Measurements from ENCODE around the gene ARHGAP10. TPM values are rescaled to one million over a fixed set of nuclear protein-coding genes. Genes with fewer than 3 reads are reported as not detected.

ARHGAP10 gene
- total and polyA plus RNA-seq, 10 of the 15 experiments (the other 5 are each of a cell fraction or from before 2014, with no cell fraction given): 1.3 to 25.8 (median 17.2) TPM

DNA sequence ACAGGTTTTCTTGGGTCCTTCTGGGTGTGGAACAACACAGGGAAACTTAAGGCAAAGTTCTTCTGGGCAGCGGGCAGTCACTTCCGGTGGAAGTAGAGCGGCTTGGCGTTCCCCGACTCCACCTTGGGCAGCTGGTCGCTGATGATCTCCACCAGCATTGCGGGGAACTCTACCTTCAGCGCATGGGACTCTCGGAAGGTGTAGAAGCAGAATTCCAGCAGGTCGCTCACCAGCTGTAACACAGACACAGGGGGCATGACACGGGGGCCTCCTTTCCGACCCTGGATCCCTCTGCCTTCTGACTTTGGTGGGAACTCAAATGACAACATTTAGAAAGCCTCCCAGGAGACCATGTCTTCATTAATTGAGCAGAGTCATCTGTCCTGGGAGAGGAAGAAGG is 349.4 kb downstream of the ARHGAP10 start:
- Histone ChIP-seq H3K4me2 (ENCODE audit: control insufficient read depth, insufficient read depth) (no peak overlapping the region), H3K36me3 (ENCODE audit: control insufficient read depth in 2 of 2, insufficient read depth in 2 of 2, low read length in 1 of 2) (no peaks in the 10 kb centered on the region; a peak in 1 of 4 replicates), H2AFZ (ENCODE audit: control insufficient read depth, low read depth, low read length) (no peak overlapping the region), H3K4me1 (ENCODE audit: control insufficient read depth, insufficient read depth, low read length) (no peaks in the 10 kb centered on the region), H3K4me3 (no peak overlapping the region), H3K27me3 (replicated peaks in 1 of 2; ENCODE audit: control insufficient read depth in 2 of 2, insufficient read depth in 2 of 2, low read length in 1 of 2) (no peaks in the 10 kb centered on the region), H4K20me1 (ENCODE audit: control insufficient read depth, insufficient read depth) (no peaks in the 10 kb centered on the region), H3K9ac (ENCODE audit: control insufficient read depth, insufficient read depth, low read length) (no peak overlapping the region), H3K27ac (ENCODE audit: control insufficient read depth, insufficient read depth) (no peak overlapping the region), H3K79me2 (ENCODE audit: control insufficient read depth, insufficient read depth, low read length) (no peaks in the 10 kb centered on the region), H3K9me3 (replicated peaks; ENCODE audit: control insufficient read depth, insufficient read depth, low read length) (no peaks in the 10 kb centered on the region)
- no TSS peak for BruUV-seq (replicated peaks)
- WGBS (ENCODE audit: insufficient coverage, insufficient replicate concordance, low lambda C conversion rate, missing lambda C conversion rate): 85% methylated on average over 12 of the region's 12 CpGs
- ATAC-seq (no peak), DNase-seq (ENCODE audit: low read depth, low spot score) (no peak), FAIRE-seq (no peak)
- RAD21 ChIA-PET (ENCODE audit: unreplicated experiment): no interaction called here
- in situ Hi-C loops (cut with MboI) (no loop called here), intact Hi-C loops (cut with micrococcal nuclease; ENCODE audit: unreplicated experiment) (no loop called here)
- CTCF ChIA-PET: no interaction called here
- TF ChIP-seq ZBTB11 (CRISPR knock-in tag; IDR thresholded peaks at IDR 0.05) (no peak), POLR2AphosphoS2 (IDR thresholded peaks at IDR 0.05; ENCODE audit: low read depth, low read length) (no peak), FOS (IDR thresholded peaks at IDR 0.05; ENCODE audit: borderline replicate concordance, extremely low read depth, insufficient read length) (no peak), SPI1 (IDR thresholded peaks at IDR 0.05; ENCODE audit: borderline replicate concordance, insufficient read depth, low read depth, low read length) (no peak), CHD4 (IDR thresholded peaks at IDR 0.05) (no peak), RFX5 (IDR thresholded peaks at IDR 0.05; ENCODE audit: low read depth, low read length) (no peak), PAX8 (IDR thresholded peaks at IDR 0.05) (no peak), PAX5 (IDR thresholded peaks at IDR 0.05; ENCODE audit: borderline replicate concordance, low read depth, low read length) (no peak), ATF7 (IDR thresholded peaks at IDR 0.05; ENCODE audit: low read depth) (no peak), CEBPZ (IDR thresholded peaks at IDR 0.05; ENCODE audit: low read depth, low read length) (no peak), TCF7 (IDR thresholded peaks at IDR 0.05; ENCODE audit: borderline replicate concordance) (no peak), MTA3 (IDR thresholded peaks at IDR 0.05; ENCODE audit: borderline replicate concordance, low read length) (no peak), ASH2L (IDR thresholded peaks at IDR 0.05; ENCODE audit: borderline replicate concordance, low read depth) (no peak), HDGF (IDR thresholded peaks at IDR 0.05) (no peak), RCOR1 (conservative IDR thresholded peaks at IDR 0.05; ENCODE audit: low read depth, low read length) (no peak), MTA2 (IDR thresholded peaks at IDR 0.05; ENCODE audit: low read depth) (no peak), CBX3 (IDR thresholded peaks at IDR 0.05; ENCODE audit: borderline replicate concordance, low read depth) (no peak), NR2C1 (IDR thresholded peaks at IDR 0.05) (no peak), RBBP5 (conservative IDR thresholded peaks at IDR 0.05) (no peak), EGR1 (IDR thresholded peaks at IDR 0.05; ENCODE audit: borderline replicate concordance in 1 of 2, low read depth in 2 of 2, low read length in 2 of 2) (no peak)
- POLR2A ChIA-PET: no interaction called here
- SMC1A ChIA-PET (ENCODE audit: uncharacterized antibody, unreplicated experiment): no interaction called here

All from GM12878 (cell line).